ENCODE results near the gene DDAH1.
A peak's percentile ranks its signal among the peaks of the same experiment; 100 is the strongest.
"Not testable (repeated sequence)": the region's sequence is repeated elsewhere in the genome, so short reads cannot be mapped to it uniquely, and the experiment has no call there.

The DDAH1 gene

GRCh38 chr1:85473390-85473789 lies 8.4 kb upstream of the DDAH1 start:
- FAIRE-seq (no peak), DNase-seq (ENCODE audit: extremely low spot score, insufficient read length, low read depth) (no peak)

DNA sequence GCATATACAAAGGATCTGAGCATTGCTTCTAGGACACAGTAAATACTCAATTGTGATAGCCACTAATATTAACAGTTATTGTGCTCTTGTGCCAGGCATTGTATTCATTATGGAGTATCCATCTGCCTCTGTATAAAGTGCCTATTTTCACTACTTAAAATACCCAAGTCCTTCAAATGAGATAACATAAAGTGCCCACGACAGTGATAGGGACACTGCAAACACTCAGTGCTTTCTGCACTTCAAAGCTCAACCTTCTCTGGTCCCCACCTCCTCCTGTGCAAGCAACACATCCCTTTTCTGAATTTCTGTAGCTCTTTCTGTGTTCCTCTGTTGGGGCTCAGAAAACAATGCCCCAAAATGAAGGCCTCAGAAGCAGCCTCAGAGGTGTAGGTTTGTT lies 6.6 kb upstream of the DDAH1 start:
- DNase-seq (ENCODE audit: extremely low spot score, insufficient read length, low read depth) (no peak), FAIRE-seq (no peak)

DNA sequence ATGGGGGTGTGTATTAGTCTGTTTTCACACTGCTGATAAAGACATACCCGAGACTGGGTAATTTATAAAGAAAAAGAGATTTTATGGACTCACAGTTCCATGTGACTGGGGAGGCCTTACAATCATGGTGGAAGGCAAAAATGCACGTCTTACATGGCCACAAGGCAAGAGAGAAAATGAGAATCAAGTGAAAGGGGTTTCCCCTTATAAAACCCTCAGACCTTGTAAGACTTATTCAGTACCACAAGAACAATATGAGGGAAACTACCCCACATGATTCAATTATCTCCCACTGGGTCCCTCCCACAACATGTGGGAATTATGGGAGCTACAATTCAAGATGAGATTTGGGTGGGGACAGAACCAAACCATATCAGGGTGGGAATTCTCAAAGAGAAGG lies 5.2 kb upstream of the DDAH1 start:
- FAIRE-seq; DNase-seq (ENCODE audit: extremely low spot score, insufficient read length, low read depth): not testable (repeated sequence)

DNA sequence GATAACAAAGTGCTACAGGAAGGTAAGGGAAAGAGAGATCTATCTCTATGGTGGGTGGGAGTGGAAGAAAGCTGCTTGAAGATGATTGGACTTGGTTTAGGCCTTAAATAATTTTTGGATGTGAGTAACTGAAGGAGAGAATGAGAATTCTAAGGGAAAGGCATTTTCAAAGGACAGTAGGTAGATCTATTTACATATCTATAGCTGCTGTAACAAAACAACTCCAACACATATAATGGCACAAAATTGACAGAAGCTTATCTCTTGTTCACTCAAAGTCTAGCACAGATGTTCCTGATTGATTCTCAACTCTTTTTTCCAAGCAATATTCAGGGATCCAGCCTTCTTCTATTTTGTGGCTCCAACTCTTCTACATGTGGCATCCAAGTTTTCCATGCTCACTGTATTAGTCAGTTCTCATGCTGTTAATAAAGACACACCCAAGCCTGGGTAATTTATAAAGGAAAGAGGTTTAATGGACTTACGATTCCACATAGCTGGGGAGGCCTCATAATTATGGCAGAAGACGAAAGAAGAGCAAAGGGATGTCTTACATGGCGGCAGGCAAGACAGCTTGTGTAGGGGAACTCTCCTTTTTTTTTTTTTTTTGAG lies 3.1 kb upstream of the DDAH1 start:
- FAIRE-seq (no peak), DNase-seq (ENCODE audit: extremely low spot score, insufficient read length, low read depth) (no peak)

GRCh38 chr1:85467036-85467435 lies 2.1 kb upstream of the DDAH1 start:
- FAIRE-seq: no peak

GRCh38 chr1:85465786-85466134 lies 801 bp upstream of the DDAH1 start:
- FAIRE-seq: no peak
- no peak for DNase-seq (ENCODE audit: extremely low spot score, insufficient read length, low read depth)

More at GRCh38 chr1:85467036-85467435, 2.1 kb upstream of the DDAH1 start:
- DNase-seq (ENCODE audit: extremely low spot score, insufficient read length, low read depth): no peak

DNA sequence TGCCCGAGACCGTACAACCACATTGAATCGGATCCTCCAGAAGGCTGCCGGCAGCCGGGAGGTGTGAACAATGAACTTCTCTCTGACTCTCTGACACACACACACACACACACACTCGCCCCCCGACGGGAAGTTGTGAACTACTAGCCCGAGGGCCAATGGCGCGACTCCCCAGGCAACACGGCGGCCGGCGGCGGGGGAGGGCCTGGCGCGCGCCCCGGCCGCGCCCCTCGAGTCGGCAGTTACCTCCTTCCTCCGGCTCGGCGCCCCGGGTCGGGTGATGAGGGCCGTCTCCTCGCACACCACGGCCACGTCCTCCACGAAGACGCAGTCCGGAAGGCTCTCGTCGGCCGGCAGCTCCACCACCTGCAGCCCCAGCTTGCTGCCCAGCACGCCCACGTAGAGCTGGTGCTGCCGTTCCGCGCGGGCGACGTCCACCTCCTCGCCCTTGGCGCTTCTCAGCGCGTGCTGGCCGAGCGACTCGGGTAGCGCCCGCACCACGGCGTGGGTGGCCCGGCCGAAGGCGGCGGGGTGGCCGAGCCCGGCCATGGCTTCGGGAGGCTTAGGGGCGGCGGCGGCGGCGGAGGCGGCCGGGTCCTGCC lies 361 bp downstream of the DDAH1 start:
- DNase-seq (ENCODE audit: extremely low spot score, insufficient read length, low read depth): peak; percentile 3

GRCh38 chr1:85463731-85464496 lies 1.0 kb downstream of the DDAH1 start:
- FAIRE-seq (no peak), DNase-seq (ENCODE audit: extremely low spot score, insufficient read length, low read depth) (no peak)

More for the DNA sequence above, 361 bp downstream of the DDAH1 start:
- peak; percentile 61 for FAIRE-seq

DNA sequence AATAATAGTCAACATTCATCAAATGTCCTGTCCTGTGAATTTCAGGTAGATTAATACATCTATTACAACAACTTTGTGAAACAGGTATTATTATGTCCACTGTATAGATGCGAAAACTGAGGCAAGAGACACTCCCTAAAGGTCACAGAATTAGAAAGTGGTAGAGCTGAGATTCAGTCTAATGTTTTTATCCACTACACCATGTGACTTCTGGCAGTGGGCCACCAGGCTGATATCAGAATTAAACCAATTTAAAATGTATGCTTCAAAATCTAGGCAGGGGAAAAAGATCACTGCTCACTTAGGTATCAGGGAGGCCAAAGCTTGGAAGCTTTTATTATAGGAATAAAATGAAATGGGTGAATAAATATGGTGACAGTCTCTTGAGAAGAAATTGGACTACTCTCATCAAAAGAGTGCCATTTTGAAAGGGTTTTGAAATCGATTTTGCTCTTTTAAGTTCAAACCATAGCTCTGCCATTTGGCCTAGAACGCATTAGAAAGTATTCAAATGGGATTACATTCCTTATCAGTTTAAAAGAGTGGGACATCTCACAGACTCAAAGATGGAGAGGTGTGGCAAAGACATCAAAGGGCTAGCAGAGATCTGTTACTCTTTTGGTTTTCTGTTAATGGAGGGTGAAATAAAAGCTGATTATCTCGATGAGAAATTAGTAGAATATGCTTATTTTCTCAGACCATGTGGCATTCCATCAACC lies 1.9 kb downstream of the DDAH1 start:
- DNase-seq (ENCODE audit: extremely low spot score, insufficient read length, low read depth): no peak
- no peak for FAIRE-seq

- DNase-seq (ENCODE audit: extremely low spot score, insufficient read length, low read depth) (no peak), FAIRE-seq (no peak)
Measured at GRCh38 chr1:85461216-85461918, 3.6 kb downstream of the DDAH1 start.

GRCh38 chr1:85460555-85461088 lies 4.3 kb downstream of the DDAH1 start:
- FAIRE-seq (peak; percentile 5), DNase-seq (ENCODE audit: extremely low spot score, insufficient read length, low read depth) (no peak)

DNA sequence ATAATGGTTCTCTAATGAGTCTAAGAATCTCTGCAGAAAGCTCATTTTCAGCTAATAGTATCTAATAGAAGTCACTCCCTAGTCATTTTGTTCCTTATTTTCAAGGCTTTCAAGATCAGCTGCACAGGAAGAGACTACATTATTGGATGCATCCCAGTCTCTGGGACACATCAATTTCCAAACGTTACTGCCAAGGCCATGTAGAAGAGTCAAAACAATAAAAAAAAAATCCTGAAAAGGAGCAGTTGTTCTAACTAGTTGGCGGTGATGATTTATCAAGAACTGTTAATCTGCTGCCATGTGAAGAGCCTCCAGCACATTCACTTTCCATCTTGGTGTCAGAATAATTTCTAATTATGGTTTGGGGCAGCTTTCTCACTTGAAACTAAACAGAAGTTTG lies 5.7 kb downstream of the DDAH1 start:
- FAIRE-seq (no peak), DNase-seq (ENCODE audit: extremely low spot score, insufficient read length, low read depth) (no peak)

- no peak for DNase-seq (ENCODE audit: extremely low spot score, insufficient read length, low read depth)
- FAIRE-seq: no peak
Measured at GRCh38 chr1:85454214-85454613, 10.7 kb downstream of the DDAH1 start.

- FAIRE-seq (no peak), DNase-seq (ENCODE audit: extremely low spot score, insufficient read length, low read depth) (no peak)
Measured at GRCh38 chr1:85453640-85454194, 11.2 kb downstream of the DDAH1 start.

DNA sequence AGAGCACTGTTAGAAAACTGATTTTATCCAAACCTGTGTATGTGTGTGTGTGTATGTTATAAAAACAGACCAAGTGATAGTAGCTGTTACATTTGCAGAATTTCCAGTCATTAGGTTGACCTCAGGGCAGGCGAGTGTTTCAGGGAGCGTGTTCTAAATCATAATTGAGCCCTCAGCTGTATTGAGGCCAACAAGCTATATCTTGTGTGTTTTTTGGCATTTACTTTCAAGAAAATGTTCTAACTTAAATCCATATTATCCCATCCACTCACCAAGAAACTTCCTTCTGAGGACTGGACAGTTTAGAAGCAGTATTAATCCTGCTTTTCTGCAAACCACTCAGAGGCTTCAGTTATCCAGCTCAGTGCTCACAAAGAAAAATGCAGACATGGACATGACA lies 12.0 kb downstream of the DDAH1 start:
- no peak for DNase-seq (ENCODE audit: extremely low spot score, insufficient read length, low read depth)
- no peak for FAIRE-seq

DNA sequence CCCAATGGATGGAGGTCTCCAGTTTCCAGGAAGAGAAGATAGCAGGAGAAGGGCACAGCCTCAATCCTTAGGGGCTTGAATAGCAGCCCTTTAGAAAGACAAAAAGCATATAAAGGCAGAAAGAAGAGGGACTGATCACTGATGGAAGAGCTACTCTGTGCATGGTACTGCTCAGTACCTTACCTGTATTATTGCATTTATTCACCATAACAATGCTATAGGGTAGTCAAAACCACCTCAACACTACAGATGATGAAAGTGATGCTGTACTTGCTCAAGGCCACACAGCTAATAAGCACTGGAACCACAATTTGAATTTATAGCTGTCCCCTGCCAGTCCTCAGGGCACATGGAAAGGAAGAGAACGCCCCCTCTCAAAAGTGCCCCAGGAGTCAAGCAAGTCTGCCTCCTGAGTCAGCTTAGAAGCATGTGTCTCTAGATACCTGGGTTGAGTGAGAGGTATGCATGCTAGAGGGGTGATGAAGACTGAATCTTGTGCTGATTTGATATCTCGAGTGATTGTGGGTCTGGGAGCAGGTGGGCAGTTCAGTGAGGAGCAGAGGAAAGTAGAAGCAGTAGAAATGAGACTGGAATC lies 13.6 kb downstream of the DDAH1 start:
- no peak for FAIRE-seq
- no peak for DNase-seq (ENCODE audit: extremely low spot score, insufficient read length, low read depth)

GRCh38 chr1:85450832-85451231 lies 14.1 kb downstream of the DDAH1 start:
- FAIRE-seq: no peak
- DNase-seq (ENCODE audit: extremely low spot score, insufficient read length, low read depth): no peak

DNA sequence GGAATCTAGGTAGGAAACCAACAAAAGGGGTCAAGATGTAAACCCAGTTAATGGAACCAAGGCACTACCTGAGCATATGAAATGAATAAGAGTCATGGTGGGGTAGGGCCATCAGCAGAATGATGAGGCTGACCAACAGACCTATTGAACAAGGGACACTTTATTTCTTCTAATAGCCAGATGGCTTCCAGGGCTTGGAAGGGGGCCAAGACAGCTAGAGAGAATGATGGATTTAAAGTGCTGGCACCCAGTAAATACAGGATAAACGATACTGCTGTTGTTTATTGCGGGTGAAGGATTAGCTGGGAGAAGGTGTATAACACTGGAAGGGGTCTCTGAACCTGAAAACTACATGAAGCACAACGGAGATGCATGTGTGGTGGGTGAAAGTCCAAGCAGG lies 15.6 kb downstream of the DDAH1 start:
- no peak for FAIRE-seq
- no peak for DNase-seq (ENCODE audit: extremely low spot score, insufficient read length, low read depth)

DNA sequence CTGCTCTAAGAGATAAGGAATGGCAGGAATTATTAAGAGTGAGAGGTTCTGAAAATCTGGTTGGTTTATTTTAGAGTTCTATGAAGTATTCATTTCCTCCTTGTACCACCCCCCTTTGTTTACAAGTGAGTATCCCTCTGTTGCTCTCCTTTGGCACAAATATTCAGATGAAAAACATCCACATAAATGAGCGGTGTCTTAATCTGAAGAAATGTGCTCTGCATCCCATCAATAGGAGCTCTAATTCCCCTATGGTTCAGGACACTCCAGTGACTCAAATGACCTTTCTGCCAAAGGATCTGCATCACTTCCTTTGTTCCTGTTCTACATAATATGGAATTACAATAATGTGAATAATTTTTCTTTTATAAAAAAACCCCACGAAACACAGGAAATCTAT lies 16.6 kb downstream of the DDAH1 start:
- no peak for DNase-seq (ENCODE audit: extremely low spot score, insufficient read length, low read depth)
- no peak for FAIRE-seq
